Gastroesophageal sphincter (tissue), 4 donors: ENCODE data around the gene NDUFS4. TPM values are rescaled to one million over a fixed set of nuclear protein-coding genes. Genes with fewer than 3 reads are reported as not detected.

Experiments used
- ATAC-seq: fragments of 150-250 bp; one replicate; pipeline ENCODE4 v1.9.1; 2016; ENCODE audit warnings: mild to moderate bottlenecking, moderate library complexity
- H3K27ac ChIP-seq, 4 donors: fragments of 200-600 bp; sonication (generic) in 3 of 4; 1 replicate in 3 of 4; 2 replicates in 1 of 4; pipeline ENCODE4 v1.5.1; 2016 to 2019
- H3K27me3 ChIP-seq: fragments of 200-600 bp; sonication (generic); one replicate; pipeline ENCODE4 v1.5.1; 2019
- H3K36me3 ChIP-seq, 2 donors: fragments of 200-600 bp; sonication (generic); one replicate each; pipeline ENCODE4 v1.5.1; 2019; ENCODE audit warnings: control low read depth in 1 of 2
- H3K4me1 ChIP-seq, 3 donors: fragments of 200-600 bp; sonication (generic); 1 replicate in 2 of 3; 2 replicates in 1 of 3; pipeline ENCODE4 v1.5.1; 2016 to 2019; ENCODE audit warnings: control low read depth in 2 of 3
- H3K4me3 ChIP-seq, 2 donors: fragments of 200-600 bp; sonication (generic); one replicate each; pipeline ENCODE4 v1.5.1; 2019; ENCODE audit warnings: mild to moderate bottlenecking in 1 of 2, moderate library complexity in 1 of 2
- H3K9me3 ChIP-seq, 3 donors: fragments of 200-600 bp; sonication (generic); one replicate each; pipeline ENCODE4 v1.5.1; 2017 to 2019; ENCODE audit warnings: control low read depth in 2 of 3
- EP300 ChIP-seq: sonication (generic); formaldehyde crosslinking; IDR thresholded peaks from one replicate; pipeline ENCODE4 v1.6.1; 2017; ENCODE audit warnings: antibody characterized with exemption, mild to moderate bottlenecking
- POLR2A ChIP-seq, 2 donors: fragments of 450-650 bp; IDR thresholded peaks; one replicate each; pipeline ENCODE4 v1.6.1; 2017; ENCODE audit warnings: antibody characterized with exemption in 2 of 2, mild to moderate bottlenecking in 2 of 2, moderate library complexity in 1 of 2
- POLR2AphosphoS5 ChIP-seq: sonication (generic); formaldehyde crosslinking; IDR thresholded peaks from one replicate; pipeline ENCODE4 v1.6.1; 2017; ENCODE audit warnings: antibody characterized with exemption
- WGBS, 2 donors: methylation state at CpG; one replicate each; pipeline ENCODE4 v1.1.5; 2018; ENCODE audit warnings: low coverage in 1 of 2; 5-methylcytosine and 5-hydroxymethylcytosine counted together
- total RNA-seq, 4 donors: library from RNA; depleted of rRNA; stranded (reverse); fragments of >200 nt; gene quantifications; one replicate each; pipeline ENCODE4 v1.1.0, GENCODE V29; 2016
- TF ChIP-seq, protein P1 (sequence below), 4 experiments: fragments of 200-600 bp in 2 of 4; fragments of 450-650 bp in 2 of 4; sonication (generic) in 1 of 4; IDR thresholded peaks; one replicate each; pipeline ENCODE4 v1.5.1; 2017 to 2019; ENCODE audit warnings: antibody characterized with exemption in 4 of 4, mild to moderate bottlenecking in 2 of 4, moderate library complexity in 2 of 4

Gene NDUFS4
- total RNA-seq, 4 donors from 2014 or later = 72.7 to 150 (median 123) TPM

DNA sequence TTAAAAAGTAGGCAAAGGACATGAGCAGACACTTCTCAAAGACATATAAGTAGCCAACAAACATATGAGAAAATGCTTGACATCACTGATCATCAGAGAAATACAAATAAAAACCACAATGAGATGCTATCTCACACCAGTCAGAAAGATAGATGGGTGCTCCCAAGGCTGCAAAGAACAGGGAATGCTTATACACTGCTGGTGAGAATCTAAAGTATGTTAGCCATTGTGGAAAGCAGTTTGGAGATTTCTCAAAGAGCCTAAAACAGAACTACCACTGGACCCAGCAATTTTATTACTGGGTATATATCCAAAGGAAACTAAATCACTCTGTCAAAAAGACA, 154.2 kb downstream of the NDUFS4 start:
- H3K36me3 ChIP-seq = no peaks in the 10 kb centered on the region
- no peaks in the 10 kb centered on the region for H3K4me1 ChIP-seq
- TF ChIP-seq, protein P1, sequence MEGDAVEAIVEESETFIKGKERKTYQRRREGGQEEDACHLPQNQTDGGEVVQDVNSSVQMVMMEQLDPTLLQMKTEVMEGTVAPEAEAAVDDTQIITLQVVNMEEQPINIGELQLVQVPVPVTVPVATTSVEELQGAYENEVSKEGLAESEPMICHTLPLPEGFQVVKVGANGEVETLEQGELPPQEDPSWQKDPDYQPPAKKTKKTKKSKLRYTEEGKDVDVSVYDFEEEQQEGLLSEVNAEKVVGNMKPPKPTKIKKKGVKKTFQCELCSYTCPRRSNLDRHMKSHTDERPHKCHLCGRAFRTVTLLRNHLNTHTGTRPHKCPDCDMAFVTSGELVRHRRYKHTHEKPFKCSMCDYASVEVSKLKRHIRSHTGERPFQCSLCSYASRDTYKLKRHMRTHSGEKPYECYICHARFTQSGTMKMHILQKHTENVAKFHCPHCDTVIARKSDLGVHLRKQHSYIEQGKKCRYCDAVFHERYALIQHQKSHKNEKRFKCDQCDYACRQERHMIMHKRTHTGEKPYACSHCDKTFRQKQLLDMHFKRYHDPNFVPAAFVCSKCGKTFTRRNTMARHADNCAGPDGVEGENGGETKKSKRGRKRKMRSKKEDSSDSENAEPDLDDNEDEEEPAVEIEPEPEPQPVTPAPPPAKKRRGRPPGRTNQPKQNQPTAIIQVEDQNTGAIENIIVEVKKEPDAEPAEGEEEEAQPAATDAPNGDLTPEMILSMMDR (IDR thresholded peaks at IDR 0.05) = no peak
- TF ChIP-seq POLR2AphosphoS5 (no peak), POLR2A (IDR thresholded peaks at IDR 0.05) (no peak), EP300 (no peak)
- peaks cover 0 to 56% (median 0%) of the 10 kb centered on the region in 3 donors for H3K9me3 ChIP-seq
- no peak overlapping the region for H3K27ac ChIP-seq
- no peak for ATAC-seq
- no peaks in the 10 kb centered on the region for H3K27me3 ChIP-seq
- no peak overlapping the region for H3K4me3 ChIP-seq

DNA sequence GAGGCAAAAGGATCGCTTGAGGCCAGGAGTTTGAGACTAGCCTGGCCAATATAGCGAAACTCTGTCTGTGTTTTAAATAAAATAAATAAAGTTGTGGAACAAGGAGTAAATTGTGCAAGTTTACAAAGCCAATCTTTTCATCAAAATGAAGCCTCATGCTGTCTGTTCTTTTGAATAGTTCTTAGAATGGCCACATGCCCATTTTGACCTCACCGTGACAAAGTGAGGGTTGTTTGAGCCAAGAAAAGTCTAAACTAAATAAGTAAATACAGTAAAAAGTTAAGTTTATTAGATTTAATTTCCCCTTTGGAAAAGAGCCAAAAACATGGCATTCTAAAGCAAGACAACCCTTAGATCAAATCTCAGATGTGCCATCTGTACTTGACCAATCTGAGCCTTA, 165.7 kb downstream of the NDUFS4 start:
- no peak for ATAC-seq
- no peaks in the 10 kb centered on the region for H3K36me3 ChIP-seq
- no peak overlapping the region for H3K27ac ChIP-seq
- H3K9me3 ChIP-seq = no peaks in the 10 kb centered on the region
- 80 to 90% methylated on average over 3 of the region's 3 CpGs for WGBS, 2 donors
- no peak overlapping the region for H3K4me3 ChIP-seq
- no peaks in the 10 kb centered on the region for H3K4me1 ChIP-seq
- TF ChIP-seq, protein P1 (IDR thresholded peaks at IDR 0.05) = no peak
- no peak for TF ChIP-seq POLR2A (IDR thresholded peaks at IDR 0.05)
- TF ChIP-seq EP300 = no peak
- no peak for TF ChIP-seq POLR2AphosphoS5
- H3K27me3 ChIP-seq = no peaks in the 10 kb centered on the region

DNA sequence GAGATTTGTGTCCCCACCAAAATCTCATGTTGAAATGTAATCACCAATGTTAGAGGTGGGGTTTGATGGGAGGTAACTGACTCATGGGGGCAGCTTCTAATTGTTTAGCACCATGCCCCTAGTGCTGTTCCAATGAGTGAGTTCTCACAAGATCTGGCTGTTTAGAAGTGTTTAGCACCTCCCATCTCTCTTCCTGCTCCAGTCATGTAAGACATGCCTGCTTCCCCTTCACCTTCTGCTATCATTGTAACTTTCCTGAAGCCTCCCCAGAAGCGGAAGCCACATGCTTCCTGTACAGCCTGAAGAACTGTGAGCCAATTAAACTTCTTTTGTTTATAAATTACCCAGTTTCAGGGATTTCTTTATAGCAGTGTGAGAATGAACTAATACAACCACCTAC, 170.5 kb downstream of the NDUFS4 start:
- WGBS, 2 donors = 31% methylated on average over 1 of the region's 1 CpG; no CpG with 5 or more reads in 1 of the 2 donors
- H3K9me3 ChIP-seq = peaks cover 0 to 11% (median 0%) of the 10 kb centered on the region in 3 donors
- H3K4me1 ChIP-seq = no peaks in the 10 kb centered on the region
- TF ChIP-seq, protein P1 (IDR thresholded peaks at IDR 0.05) = no peak
- TF ChIP-seq POLR2AphosphoS5 (no peak), EP300 (no peak), POLR2A (IDR thresholded peaks at IDR 0.05) (no peak)
- no peak overlapping the region for H3K27ac ChIP-seq
- no peaks in the 10 kb centered on the region for H3K27me3 ChIP-seq
- H3K36me3 ChIP-seq = no peaks in the 10 kb centered on the region
- no peak overlapping the region for H3K4me3 ChIP-seq
- no peak for ATAC-seq

Other genes with a start within 250 kb of the NDUFS4 start
- gene FST, start 80.0 kb upstream of the NDUFS4 start, total RNA-seq = 10 to 100 TPM in 1 of 4 donors, 1 to 10 TPM in 2, under 1 TPM in 1; 0.93 to 10.1 (median 4.5) TPM